K562 (cell line): ENCODE data around the gene KRTAP10-4. TPM values are rescaled to one million over a fixed set of nuclear protein-coding genes. Genes with fewer than 3 reads are reported as not detected.

ENCODE experiments used
- ARID1B ChIP-seq: fragments of 450-650 bp; IDR thresholded peaks from 2 replicates; pipeline ENCODE4 v1.6.1; 2016; ENCODE audit warnings: antibody characterized with exemption, mild to moderate bottlenecking, inconsistent platforms
- ARNT ChIP-seq, 2 experiments: fragments of 450-650 bp; IDR thresholded peaks; 2 replicates each; pipeline ENCODE4 v1.6.1; 2016; ENCODE audit warnings: mild to moderate bottlenecking in 1 of 2
- CBX3 ChIP-seq, 2 experiments: IDR thresholded peaks; 1 replicate in 1 of 2; 2 replicates in 1 of 2; pipeline ENCODE4 v1.6.1; 2012; ENCODE audit warnings: inconsistent platforms in 2 of 2, low read length in 2 of 2, borderline replicate concordance in 1 of 2, control low read depth in 1 of 2
- CBX8 ChIP-seq: fragments of 200-600 bp; sonication (generic); IDR thresholded peaks from 2 replicates; pipeline ENCODE4 v1.6.1; 2012; ENCODE audit warnings: borderline replicate concordance, mixed run types, low read depth, mild to moderate bottlenecking, moderate library complexity, mixed read lengths, low read length, control low read depth, inconsistent platforms; ENCODE audit not compliant: poor library complexity, severe bottlenecking; ENCODE audit errors: extremely low read depth
- ESRRA ChIP-seq: fragments of 450-650 bp; IDR thresholded peaks from 2 replicates; pipeline ENCODE4 v1.6.1; 2014; ENCODE audit warnings: low read depth, mild to moderate bottlenecking, moderate library complexity, borderline replicate concordance
- NCOR1 ChIP-seq: fragments of 450-650 bp; IDR thresholded peaks from 2 replicates; pipeline ENCODE4 v1.6.1; 2016; ENCODE audit warnings: mild to moderate bottlenecking, moderate library complexity
- NEUROD1 ChIP-seq: fragments of 150-350 bp; IDR thresholded peaks from 2 replicates; pipeline ENCODE4 v1.6.1; 2014; ENCODE audit warnings: borderline replicate concordance, low read length, low read depth; ENCODE audit not compliant: partially characterized antibody
- NFRKB ChIP-seq: fragments of 450-650 bp; IDR thresholded peaks from 2 replicates; pipeline ENCODE4 v1.6.1; 2016; ENCODE audit warnings: low read depth
- NR3C1 ChIP-seq: sonication (generic); formaldehyde crosslinking; IDR thresholded peaks from 2 replicates; pipeline ENCODE4 v1.8.1; 2022; ENCODE audit warnings: missing genetic modification reagents
- SMAD4 ChIP-seq: fragments of 250-450 bp; sonication (Bioruptor Pico); conservative IDR thresholded peaks from 2 replicates; pipeline ENCODE4 v1.8.0; 2021; ENCODE audit warnings: inconsistent platforms, mild to moderate bottlenecking, moderate library complexity
- ZNF175 ChIP-seq: fragments of 200-800 bp; sonication (Bioruptor generic); IDR thresholded peaks from 2 replicates; pipeline ENCODE4 v1.6.1; 2016; ENCODE audit warnings: low read depth, mild to moderate bottlenecking, missing genetic modification characterization, missing compliant biosample characterization
- ZNF24 ChIP-seq: fragments of 450-650 bp; IDR thresholded peaks from 2 replicates; pipeline ENCODE4 v1.6.1; 2016
- ZNF282 ChIP-seq: sonication (generic); formaldehyde crosslinking; IDR thresholded peaks from 2 replicates; pipeline ENCODE4 v1.8.1; 2023; ENCODE audit warnings: missing genetic modification reagents
- ZNF696 ChIP-seq: fragments of 250-450 bp; sonication (Bioruptor Pico); conservative IDR thresholded peaks from 2 replicates; pipeline ENCODE4 v1.4.0; 2020; ENCODE audit warnings: mild to moderate bottlenecking, moderate library complexity
- ZNF707 ChIP-seq: fragments of 250-450 bp; sonication (Bioruptor Pico); conservative IDR thresholded peaks from 2 replicates; pipeline ENCODE4 v1.8.0; 2022; ENCODE audit warnings: inconsistent platforms, mild to moderate bottlenecking, moderate library complexity
- polyA plus RNA-seq, 8 experiments: library from polyadenylated mRNA; depleted of rRNA in 4 of 8; stranded (reverse) in 5 of 8; unstranded in 3 of 8; fragments of >200 nt; fragmentation: Nextera tagmentation in 2 of 8; fragmentation: Illumina TruSeq in 1 of 8; extraction: Ambion mirVana in 2 of 8; extraction: Trizol in 1 of 8; gene quantifications; 2 replicates each; pipeline versions ENCODE4 v1.2.1 to v1.2.3, GENCODE V29; 2011 to 2014; ENCODE audit warnings: inconsistent platforms in 1 of 8, missing spikeins in 1 of 8
- total RNA-seq, 7 experiments: library from RNA; depleted of rRNA in 6 of 7; stranded (reverse); fragments of >200 nt in 6 of 7; fragmentation: Illumina TruSeq in 2 of 7; extraction: Trizol in 2 of 7; gene quantifications; 2 replicates each; pipeline versions ENCODE4 v1.2.1 to v1.2.3, GENCODE V29; 2011 to 2021; ENCODE audit warnings: low replicate concordance in 1 of 7
- TF ChIP-seq, protein P1 (sequence below): sonication (generic); formaldehyde crosslinking; IDR thresholded peaks from 2 replicates; pipeline ENCODE4 v1.8.0; 2023; ENCODE audit warnings: missing genetic modification reagents, mild to moderate bottlenecking, borderline replicate concordance
- TF ChIP-seq, protein P2 (sequence below): fragments of 200-800 bp; sonication (Bioruptor generic); IDR thresholded peaks from 2 replicates; pipeline ENCODE4 v1.6.1; 2016; ENCODE audit warnings: missing genetic modification characterization, missing compliant biosample characterization

Gene KRTAP10-4
- total and polyA plus RNA-seq, 9 of the 15 experiments (the other 6 are each of a cell fraction or from before 2014, with no cell fraction given), result not detected

GRCh38 chr21:44593598-44594405, 20.3 kb downstream of the KRTAP10-4 start (continued):
- TF ChIP-seq, protein P1, sequence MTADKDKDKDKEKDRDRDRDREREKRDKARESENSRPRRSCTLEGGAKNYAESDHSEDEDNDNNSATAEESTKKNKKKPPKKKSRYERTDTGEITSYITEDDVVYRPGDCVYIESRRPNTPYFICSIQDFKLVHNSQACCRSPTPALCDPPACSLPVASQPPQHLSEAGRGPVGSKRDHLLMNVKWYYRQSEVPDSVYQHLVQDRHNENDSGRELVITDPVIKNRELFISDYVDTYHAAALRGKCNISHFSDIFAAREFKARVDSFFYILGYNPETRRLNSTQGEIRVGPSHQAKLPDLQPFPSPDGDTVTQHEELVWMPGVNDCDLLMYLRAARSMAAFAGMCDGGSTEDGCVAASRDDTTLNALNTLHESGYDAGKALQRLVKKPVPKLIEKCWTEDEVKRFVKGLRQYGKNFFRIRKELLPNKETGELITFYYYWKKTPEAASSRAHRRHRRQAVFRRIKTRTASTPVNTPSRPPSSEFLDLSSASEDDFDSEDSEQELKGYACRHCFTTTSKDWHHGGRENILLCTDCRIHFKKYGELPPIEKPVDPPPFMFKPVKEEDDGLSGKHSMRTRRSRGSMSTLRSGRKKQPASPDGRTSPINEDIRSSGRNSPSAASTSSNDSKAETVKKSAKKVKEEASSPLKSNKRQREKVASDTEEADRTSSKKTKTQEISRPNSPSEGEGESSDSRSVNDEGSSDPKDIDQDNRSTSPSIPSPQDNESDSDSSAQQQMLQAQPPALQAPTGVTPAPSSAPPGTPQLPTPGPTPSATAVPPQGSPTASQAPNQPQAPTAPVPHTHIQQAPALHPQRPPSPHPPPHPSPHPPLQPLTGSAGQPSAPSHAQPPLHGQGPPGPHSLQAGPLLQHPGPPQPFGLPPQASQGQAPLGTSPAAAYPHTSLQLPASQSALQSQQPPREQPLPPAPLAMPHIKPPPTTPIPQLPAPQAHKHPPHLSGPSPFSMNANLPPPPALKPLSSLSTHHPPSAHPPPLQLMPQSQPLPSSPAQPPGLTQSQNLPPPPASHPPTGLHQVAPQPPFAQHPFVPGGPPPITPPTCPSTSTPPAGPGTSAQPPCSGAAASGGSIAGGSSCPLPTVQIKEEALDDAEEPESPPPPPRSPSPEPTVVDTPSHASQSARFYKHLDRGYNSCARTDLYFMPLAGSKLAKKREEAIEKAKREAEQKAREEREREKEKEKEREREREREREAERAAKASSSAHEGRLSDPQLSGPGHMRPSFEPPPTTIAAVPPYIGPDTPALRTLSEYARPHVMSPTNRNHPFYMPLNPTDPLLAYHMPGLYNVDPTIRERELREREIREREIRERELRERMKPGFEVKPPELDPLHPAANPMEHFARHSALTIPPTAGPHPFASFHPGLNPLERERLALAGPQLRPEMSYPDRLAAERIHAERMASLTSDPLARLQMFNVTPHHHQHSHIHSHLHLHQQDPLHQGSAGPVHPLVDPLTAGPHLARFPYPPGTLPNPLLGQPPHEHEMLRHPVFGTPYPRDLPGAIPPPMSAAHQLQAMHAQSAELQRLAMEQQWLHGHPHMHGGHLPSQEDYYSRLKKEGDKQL (CRISPR knock-in tag), result 0 out of 2 replicates have a peak, but pooled peaks have one; percentile 22
- TF ChIP-seq NEUROD1, result no peak
- no peak for TF ChIP-seq CBX8
- TF ChIP-seq ARID1B, result peak; percentile 96
- peak; percentile 92 for TF ChIP-seq NCOR1
- peak; percentile 78 for TF ChIP-seq SMAD4 (CRISPR knock-in tag)
- peak in 1 of 2 experiments; percentile 74; a peak in 2 of 4 replicates for TF ChIP-seq ARNT (IDR thresholded peaks at IDR 0.05)
- TF ChIP-seq ZNF696 (CRISPR knock-in tag), result no peak
- 0 out of 3 replicates have a peak, but pooled peaks of 1 of the 2 experiments have one; percentile 41 for TF ChIP-seq CBX3 (IDR thresholded peaks at IDR 0.05; ENCODE audit: borderline replicate concordance in 1 of 2, low read length in 2 of 2)
- peak; percentile 72; the same call in 1 of the 2 replicates for TF ChIP-seq ESRRA
- TF ChIP-seq NFRKB, result peak; percentile 63; the same call in 1 of the 2 replicates
- TF ChIP-seq ZNF24, result 0 out of 2 replicates have a peak, but pooled peaks have one; percentile 34
- no peak for TF ChIP-seq ZNF175 (CRISPR knock-in tag)
- no peak for TF ChIP-seq NR3C1 (CRISPR knock-in tag)
- no peak for TF ChIP-seq ZNF282 (CRISPR knock-in tag)
- TF ChIP-seq, protein P2, sequence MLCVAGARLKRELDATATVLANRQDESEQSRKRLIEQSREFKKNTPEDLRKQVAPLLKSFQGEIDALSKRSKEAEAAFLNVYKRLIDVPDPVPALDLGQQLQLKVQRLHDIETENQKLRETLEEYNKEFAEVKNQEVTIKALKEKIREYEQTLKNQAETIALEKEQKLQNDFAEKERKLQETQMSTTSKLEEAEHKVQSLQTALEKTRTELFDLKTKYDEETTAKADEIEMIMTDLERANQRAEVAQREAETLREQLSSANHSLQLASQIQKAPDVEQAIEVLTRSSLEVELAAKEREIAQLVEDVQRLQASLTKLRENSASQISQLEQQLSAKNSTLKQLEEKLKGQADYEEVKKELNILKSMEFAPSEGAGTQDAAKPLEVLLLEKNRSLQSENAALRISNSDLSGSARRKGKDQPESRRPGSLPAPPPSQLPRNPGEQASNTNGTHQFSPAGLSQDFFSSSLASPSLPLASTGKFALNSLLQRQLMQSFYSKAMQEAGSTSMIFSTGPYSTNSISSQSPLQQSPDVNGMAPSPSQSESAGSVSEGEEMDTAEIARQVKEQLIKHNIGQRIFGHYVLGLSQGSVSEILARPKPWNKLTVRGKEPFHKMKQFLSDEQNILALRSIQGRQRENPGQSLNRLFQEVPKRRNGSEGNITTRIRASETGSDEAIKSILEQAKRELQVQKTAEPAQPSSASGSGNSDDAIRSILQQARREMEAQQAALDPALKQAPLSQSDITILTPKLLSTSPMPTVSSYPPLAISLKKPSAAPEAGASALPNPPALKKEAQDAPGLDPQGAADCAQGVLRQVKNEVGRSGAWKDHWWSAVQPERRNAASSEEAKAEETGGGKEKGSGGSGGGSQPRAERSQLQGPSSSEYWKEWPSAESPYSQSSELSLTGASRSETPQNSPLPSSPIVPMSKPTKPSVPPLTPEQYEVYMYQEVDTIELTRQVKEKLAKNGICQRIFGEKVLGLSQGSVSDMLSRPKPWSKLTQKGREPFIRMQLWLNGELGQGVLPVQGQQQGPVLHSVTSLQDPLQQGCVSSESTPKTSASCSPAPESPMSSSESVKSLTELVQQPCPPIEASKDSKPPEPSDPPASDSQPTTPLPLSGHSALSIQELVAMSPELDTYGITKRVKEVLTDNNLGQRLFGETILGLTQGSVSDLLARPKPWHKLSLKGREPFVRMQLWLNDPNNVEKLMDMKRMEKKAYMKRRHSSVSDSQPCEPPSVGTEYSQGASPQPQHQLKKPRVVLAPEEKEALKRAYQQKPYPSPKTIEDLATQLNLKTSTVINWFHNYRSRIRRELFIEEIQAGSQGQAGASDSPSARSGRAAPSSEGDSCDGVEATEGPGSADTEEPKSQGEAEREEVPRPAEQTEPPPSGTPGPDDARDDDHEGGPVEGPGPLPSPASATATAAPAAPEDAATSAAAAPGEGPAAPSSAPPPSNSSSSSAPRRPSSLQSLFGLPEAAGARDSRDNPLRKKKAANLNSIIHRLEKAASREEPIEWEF (CRISPR knock-in tag), result peak; percentile 93
- no peak for TF ChIP-seq ZNF707 (CRISPR knock-in tag)
